AG20443 (cell line): Measurements from ENCODE around the gene PPP1R27.
"Not testable (repeated sequence)": the region's sequence is repeated elsewhere in the genome, so short reads cannot be mapped to it uniquely, and the experiment has no call there.

Source experiments
- DNase-seq: peaks from one replicate; pipeline ENCODE4 v3.0.0; 2012; ENCODE audit warnings: low spot score, mixed read lengths

The PPP1R27 gene

GRCh38 chr17:81840826-81841778 lies 6.3 kb upstream of the PPP1R27 start:
- no peak for DNase-seq

- not testable (repeated sequence) for DNase-seq
These were observed 5.2 kb upstream of the PPP1R27 start for GRCh38 chr17:81840059-81840458.

GRCh38 chr17:81839301-81839700 lies 4.5 kb upstream of the PPP1R27 start:
- no peak for DNase-seq

GRCh38 chr17:81838753-81839255 lies 4.0 kb upstream of the PPP1R27 start:
- DNase-seq, result no peak

- DNase-seq, result no peak
These were observed 2.8 kb upstream of the PPP1R27 start for GRCh38 chr17:81837641-81838040.

GRCh38 chr17:81833921-81834830 lies 674 bp downstream of the PPP1R27 start:
- DNase-seq, result no peak

GRCh38 chr17:81833160-81833920 lies 1.5 kb downstream of the PPP1R27 start, which contains the start of gene MCRIP1:
Gene MCRIP1, minus strand, starts transcription at chr17:81833291. Its CDS starts 8,785 bp downstream, at chr17:81824506.
- DNase-seq, result peak; percentile 99

GRCh38 chr17:81832608-81833159 lies 2.2 kb downstream of the PPP1R27 start:
- DNase-seq, result peak; percentile 60

GRCh38 chr17:81831957-81832607 lies 2.8 kb downstream of the PPP1R27 start:
- DNase-seq, result peak; percentile 52

GRCh38 chr17:81831563-81831956 lies 3.3 kb downstream of the PPP1R27 start:
- no peak for DNase-seq

- no peak for DNase-seq
These were observed 5.0 kb downstream of the PPP1R27 start for GRCh38 chr17:81829858-81830257.

- DNase-seq, result no peak
These were observed 6.2 kb downstream of the PPP1R27 start for GRCh38 chr17:81828656-81829055.

- DNase-seq, result no peak
These were observed 8.9 kb downstream of the PPP1R27 start for GRCh38 chr17:81825841-81826466.

GRCh38 chr17:81824595-81824994 lies 10.3 kb downstream of the PPP1R27 start:
- DNase-seq, result no peak

- no peak for DNase-seq
These were observed 10.9 kb downstream of the PPP1R27 start for GRCh38 chr17:81823820-81824550.

GRCh38 chr17:81822996-81823819 lies 11.6 kb downstream of the PPP1R27 start:
- DNase-seq, result no peak

GRCh38 chr17:81822312-81822637 lies 12.6 kb downstream of the PPP1R27 start:
- no peak for DNase-seq

- peak; percentile 72 for DNase-seq
These were observed 13.1 kb downstream of the PPP1R27 start for GRCh38 chr17:81821603-81822311.
